HTERT RPE-1 (cell line): ENCODE results near the gene SPDEF.

ENCODE experiments used
- in situ Hi-C: fragments of 300-500 bp; cut with MboI; formaldehyde crosslinking; loops from 4 replicates; pipeline ENCODE4 v1.14.3; 2020; ENCODE audit warnings: low sequenced_read_pairs

The SPDEF gene

DNA sequence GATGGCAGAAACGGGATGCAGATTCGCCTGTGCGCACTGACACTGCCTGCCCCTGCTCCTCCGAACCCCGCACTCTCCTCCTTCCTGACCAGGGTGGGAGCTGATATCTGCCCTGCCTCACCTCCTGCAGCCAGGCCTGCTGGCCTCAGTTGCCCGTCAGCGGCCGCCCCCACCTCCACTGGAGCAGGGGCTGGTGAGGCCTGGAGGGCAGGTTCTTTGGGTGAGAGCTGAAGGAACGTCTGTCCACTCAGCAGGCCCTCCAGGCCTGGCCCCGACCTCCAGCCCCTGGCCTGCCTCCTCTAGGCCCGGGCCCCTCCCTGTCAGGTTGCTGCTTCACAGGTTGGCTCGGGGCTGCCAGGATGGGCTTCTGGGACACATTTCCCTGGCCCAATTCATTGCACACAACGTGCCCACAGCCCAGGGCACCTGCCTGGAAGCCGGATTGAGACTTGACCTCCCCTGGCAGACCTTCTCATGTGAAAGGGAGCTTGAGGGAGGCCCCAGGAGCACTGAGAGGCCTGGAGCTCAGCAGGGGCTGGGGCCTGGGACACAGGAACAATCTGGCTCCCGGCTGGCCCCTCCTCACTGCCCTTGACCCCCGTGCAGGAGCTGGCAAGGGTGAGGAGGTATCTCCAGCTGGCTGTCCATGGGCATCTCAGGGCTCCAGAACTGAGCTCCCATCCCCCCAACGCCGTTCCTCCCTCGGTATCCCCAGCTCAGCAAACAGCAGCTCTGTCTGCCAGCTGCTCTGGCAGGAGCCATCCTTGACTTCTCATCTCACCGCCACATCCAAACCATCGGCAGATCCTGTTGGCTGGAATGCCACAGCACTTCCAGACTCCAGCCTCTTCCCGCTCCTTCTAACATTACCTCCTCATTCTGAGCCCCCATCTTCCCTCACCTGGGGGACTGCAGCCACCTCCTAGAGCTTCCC, 39.5 kb downstream of the SPDEF start:
- in situ Hi-C loops = no loop called here

DNA sequence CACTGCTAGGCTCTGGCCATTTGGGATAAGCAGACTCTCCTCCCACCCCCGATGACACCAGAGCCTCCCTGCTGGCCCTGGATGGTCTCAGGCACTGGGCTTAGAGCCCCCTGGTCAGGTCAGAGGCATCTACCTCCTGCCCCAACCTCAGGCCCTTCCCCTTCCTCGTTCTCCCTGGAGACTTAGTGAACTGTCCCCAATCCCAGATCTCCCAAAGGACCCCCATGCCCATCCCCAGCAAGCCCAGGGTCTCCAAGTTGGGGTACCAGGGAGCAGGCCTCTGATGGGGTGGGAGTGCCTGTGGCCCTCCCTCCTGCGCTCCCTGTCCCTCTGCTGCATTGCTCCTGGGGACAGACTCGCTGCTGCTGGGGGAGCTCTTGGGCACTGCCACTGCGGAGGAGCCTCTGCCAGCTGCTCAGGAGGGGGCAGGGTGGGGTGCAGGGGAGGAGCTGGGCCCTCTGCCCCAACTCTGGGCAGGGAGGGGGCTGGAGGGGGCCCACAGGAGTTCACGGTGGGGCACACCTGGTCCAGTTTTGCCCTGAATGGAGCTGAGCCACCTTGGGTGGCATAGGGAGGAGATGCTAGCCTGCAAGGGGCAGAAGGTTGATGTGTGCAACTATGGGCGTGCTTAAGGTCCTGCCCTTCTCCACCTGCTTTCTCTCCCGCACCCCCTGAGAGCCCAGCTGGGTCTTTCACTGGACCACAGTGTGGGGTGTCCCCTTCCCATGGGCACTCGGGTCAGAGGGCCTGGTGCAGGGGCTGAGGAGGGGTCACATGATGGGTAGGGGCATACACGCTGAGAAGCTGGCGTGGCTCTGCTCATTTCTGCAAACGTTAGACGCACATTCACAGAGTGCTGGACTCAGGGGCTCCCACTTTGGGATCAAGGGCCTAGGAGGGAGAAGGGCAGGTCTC, 40.4 kb downstream of the SPDEF start:
- in situ Hi-C loops = no loop called here

- in situ Hi-C loops = no loop called here
These were observed 41.3 kb downstream of the SPDEF start for GRCh38 chr6:34514593-34515472.

DNA sequence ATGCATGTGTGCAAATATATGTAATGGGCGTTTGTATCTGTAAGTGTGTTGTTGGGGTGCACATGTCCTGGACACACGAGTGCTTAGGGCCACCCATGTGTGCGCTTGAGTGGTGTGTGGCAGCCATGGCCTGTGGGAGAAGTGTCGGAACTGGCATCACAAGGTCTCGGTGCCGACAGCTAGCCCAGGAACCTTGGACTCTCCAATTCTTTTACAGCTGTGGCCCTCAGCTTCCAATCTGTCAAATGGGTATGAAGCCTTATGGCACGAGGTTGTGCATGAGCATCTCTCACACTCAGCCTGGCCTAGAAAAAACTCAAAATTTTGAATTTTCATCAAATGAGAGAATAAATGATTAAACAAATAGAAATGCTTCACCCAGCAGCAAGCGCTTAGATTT, 42.0 kb downstream of the SPDEF start:
- in situ Hi-C loops = no loop called here

GRCh38 chr6:34513646-34514045, 42.5 kb downstream of the SPDEF start:
- in situ Hi-C loops = no loop called here

GRCh38 chr6:34512738-34513115, 43.4 kb downstream of the SPDEF start:
- in situ Hi-C loops = no loop called here

DNA sequence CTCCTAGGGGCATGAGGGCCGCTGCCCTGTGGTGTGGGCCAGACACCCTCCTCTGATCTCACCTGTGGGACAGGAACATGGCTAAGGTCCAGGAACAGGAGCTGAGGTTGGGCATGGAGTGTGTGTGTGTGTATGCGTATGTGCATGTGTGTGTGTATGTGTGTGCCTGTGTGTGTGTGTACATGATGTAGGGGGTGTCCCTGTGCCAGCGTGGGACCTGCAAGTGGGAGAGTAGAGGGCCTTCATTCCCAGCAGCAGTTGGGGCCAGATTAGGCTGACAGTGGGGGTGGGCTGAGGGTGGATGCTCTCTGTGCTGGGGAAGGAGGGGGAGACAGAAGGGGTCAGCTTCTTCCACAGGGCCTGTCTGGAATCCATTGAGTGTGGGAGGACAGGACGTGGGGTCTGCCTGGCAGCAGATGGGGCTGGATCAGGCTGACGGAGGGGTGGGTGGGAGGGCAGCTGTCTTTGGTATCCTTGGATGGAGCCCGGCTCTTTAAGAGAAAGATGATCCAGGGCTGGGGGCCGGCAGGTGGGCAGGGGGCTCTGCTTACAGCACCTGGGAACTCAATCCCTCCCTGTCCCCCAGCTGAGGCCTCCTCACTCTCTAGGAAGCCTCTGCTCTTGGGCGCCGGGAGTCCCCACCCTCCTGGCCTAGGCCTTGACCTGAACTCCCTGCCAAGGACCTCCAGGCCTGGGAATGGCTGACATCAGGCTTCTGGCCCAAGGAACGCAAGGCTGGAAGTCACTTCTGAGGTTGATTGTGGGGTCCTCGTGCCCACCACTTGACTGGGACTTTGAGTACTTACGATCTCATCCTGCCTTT, 44.0 kb downstream of the SPDEF start:
- in situ Hi-C loops = no loop called here

- in situ Hi-C loops = no loop called here
These were observed 44.8 kb downstream of the SPDEF start for GRCh38 chr6:34511214-34511914.

- in situ Hi-C loops = no loop called here
These were observed 45.8 kb downstream of the SPDEF start for GRCh38 chr6:34510299-34510698.

- in situ Hi-C loops = no loop called here
These were observed 46.3 kb downstream of the SPDEF start for GRCh38 chr6:34509782-34510181.

DNA sequence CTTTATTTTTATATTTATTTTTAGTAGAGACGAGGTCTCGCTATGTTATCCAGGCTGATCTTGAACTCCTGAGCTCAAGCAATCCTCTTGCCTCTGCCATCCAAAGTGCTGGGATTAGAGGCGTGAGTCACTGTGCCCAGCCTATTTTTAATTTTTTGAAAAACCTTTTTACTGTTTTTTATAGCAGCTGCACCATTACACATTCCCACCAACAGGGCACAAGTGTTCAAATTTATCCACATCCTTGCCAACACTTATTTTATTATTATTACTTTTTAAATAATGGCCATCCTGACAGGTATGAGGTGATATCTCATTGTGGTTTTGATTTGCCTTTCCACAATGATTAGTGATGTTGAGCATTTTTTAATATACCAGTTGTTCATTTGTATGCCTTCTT, 47.7 kb downstream of the SPDEF start:
- in situ Hi-C loops = no loop called here

GRCh38 chr6:34506718-34507117, 49.4 kb downstream of the SPDEF start:
- in situ Hi-C loops = no loop called here

DNA sequence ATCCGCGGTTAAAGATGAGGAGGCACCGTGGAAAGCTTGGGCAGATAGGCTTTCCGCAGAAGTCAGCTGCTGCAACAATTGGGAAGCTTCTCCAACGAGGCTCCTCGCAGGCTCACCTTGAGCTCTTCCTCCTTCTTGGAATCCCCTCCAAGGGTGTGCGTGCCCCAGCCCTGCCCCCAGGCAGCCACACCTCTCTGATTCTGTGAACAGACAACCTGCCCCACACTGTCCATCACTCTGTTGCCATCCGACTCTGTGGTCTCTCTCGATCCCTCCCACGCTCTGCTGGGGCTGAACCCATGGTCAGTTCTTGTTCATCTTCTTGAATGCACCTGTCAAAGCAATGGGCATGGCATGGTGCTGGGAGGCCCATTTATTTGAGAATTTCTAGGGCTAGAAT, 58.7 kb downstream of the SPDEF start:
- in situ Hi-C loops = no loop called here

GRCh38 chr6:34496103-34496685, 59.9 kb downstream of the SPDEF start:
- in situ Hi-C loops = no loop called here

DNA sequence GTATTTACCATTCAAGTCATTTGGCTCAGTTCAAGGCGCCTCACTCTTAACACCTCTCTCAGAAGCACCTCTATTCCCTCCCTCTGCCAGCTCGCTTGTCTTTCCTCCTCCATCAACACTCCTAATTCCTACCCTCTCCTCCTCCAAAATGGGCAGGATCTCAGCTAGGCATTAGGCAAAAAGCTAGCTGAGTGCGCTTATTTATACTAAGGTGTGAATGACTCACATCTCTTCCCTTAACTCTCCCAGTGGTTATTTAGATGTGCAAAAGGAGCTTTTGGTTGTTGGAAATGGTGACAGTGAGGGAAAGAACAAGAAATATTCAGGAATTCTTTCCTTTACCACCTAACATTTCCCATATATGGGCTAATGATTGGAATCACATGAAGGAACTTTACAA, 61.2 kb downstream of the SPDEF start:
- in situ Hi-C loops = no loop called here

- in situ Hi-C loops = no loop called here
These were observed 62.8 kb downstream of the SPDEF start for GRCh38 chr6:34493344-34493743.

GRCh38 chr6:34491091-34491430, 65.1 kb downstream of the SPDEF start:
- in situ Hi-C loops = no loop called here

- in situ Hi-C loops = no loop called here
These were observed 65.6 kb downstream of the SPDEF start for GRCh38 chr6:34490390-34491090.
